OCI-LY3 (cell line): ENCODE data around the gene G3BP1.

Source experiments
- EZH2phosphoT487 ChIP-seq: fragments of 200-600 bp; shearing (Covaris generic); IDR thresholded peaks from 2 replicates; pipeline ENCODE4 v1.6.1; 2018; ENCODE audit warnings: antibody characterized with exemption, mixed run types, low read depth
- TF ChIP-seq, protein P1 (sequence below): fragments of 200-600, 300-600 bp; sonication (generic); IDR thresholded peaks from 2 replicates; pipeline ENCODE4 v1.5.1; 2014; ENCODE audit warnings: antibody characterized with exemption, low read length, low read depth

DNA sequence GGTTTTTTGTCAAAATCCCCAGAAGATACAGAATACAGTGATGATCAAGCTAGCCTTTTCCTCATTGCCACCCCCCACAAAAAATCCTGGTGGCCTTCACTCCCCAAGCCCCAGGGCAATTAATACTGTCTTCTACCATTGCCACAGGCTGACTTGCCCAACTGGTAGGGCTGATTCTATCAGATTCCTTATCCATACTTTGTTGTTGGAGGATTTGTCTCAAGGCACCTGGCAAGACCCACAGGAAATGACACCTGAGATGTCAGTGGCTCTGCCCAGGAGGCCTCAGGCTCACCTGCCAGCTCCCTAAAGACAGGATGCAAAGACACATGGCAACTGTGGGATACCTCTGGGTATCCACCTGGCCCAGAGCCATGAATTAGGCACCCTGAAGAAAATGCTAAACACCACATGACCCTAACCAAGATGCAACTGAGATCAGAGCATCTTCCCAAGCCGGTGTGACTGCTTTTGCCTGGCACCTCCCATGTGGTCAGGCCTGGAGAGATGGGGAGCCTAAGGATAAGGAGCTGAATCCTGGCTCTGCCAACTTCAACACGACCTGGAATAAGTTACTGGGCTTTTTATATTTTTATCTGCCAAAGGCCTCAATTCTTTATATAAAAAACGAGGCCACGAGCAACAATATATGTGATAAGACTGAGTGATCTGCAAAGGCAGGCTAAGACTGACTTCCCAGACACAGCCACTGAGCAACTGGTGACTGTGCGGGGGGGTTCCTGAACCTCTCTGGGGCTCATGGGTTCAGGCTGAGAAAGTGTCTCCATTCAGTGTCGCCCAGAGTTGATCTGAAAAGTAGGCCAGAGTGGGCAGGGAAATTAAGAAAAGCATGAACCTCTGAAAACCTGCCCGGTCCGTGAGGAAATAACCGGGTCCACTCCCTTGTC lies 14.3 kb upstream of the G3BP1 start:
- TF ChIP-seq, protein P1, sequence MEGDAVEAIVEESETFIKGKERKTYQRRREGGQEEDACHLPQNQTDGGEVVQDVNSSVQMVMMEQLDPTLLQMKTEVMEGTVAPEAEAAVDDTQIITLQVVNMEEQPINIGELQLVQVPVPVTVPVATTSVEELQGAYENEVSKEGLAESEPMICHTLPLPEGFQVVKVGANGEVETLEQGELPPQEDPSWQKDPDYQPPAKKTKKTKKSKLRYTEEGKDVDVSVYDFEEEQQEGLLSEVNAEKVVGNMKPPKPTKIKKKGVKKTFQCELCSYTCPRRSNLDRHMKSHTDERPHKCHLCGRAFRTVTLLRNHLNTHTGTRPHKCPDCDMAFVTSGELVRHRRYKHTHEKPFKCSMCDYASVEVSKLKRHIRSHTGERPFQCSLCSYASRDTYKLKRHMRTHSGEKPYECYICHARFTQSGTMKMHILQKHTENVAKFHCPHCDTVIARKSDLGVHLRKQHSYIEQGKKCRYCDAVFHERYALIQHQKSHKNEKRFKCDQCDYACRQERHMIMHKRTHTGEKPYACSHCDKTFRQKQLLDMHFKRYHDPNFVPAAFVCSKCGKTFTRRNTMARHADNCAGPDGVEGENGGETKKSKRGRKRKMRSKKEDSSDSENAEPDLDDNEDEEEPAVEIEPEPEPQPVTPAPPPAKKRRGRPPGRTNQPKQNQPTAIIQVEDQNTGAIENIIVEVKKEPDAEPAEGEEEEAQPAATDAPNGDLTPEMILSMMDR: no peak
- TF ChIP-seq EZH2phosphoT487: no peak
